B cell (primary cell): ENCODE measurements around the gene NREP. TPM values are rescaled to one million over a fixed set of nuclear protein-coding genes. Genes with fewer than 3 reads are reported as not detected.

Experiments
- ATAC-seq: fragments of 200-7000 bp; cut with Tn5 transposase; one replicate; pipeline ENCODE4 v1.10.0; 2021; ENCODE audit warnings: low read depth, mild to moderate bottlenecking, moderate number of reproducible peaks, moderate library complexity
- CTCF ChIA-PET: fragments of 350-600 bp; sonication (Branson Sonifier 250); formaldehyde crosslinking; loops from one replicate; lab custom pipeline; 2021; ENCODE audit warnings: antibody characterized with exemption, inconsistent platforms; lab: Charles Lee
- POLR2A ChIA-PET: fragments of 350-600 bp; sonication (Branson Sonifier 250); formaldehyde crosslinking; loops from one replicate; lab custom pipeline; 2021; ENCODE audit warnings: antibody characterized with exemption; lab: Charles Lee
- DNase-seq: peaks from one replicate; pipeline ENCODE4 v3.0.0; 2013
- H2AFZ ChIP-seq: 2 replicates; pipeline ENCODE4 v1.6.1; 2012; ENCODE audit warnings: mild to moderate bottlenecking, low read depth, low read length; ENCODE audit not compliant: insufficient read depth, poor library complexity, severe bottlenecking
- H3K27ac ChIP-seq, 2 donors: 1 replicate in 1 of 2; 2 replicates in 1 of 2; pipeline ENCODE4 v1.5.1; 2012 to 2013; ENCODE audit warnings: low read length in 2 of 2, mild to moderate bottlenecking in 2 of 2, moderate library complexity in 1 of 2
- H3K27me3 ChIP-seq, 4 experiments: fragments of 200-600 bp in 1 of 4; sonication (generic) in 1 of 4; replicated peaks in 1 of 4; 1 replicate in 2 of 4; 2 replicates in 2 of 4; pipeline versions ENCODE4 v1.6.1 to v1.7.0; 2013 to 2016; ENCODE audit warnings: low read length in 3 of 4, mild to moderate bottlenecking in 2 of 4, mixed read lengths in 1 of 4, moderate library complexity in 1 of 4; ENCODE audit not compliant: insufficient read depth in 4 of 4, control insufficient read depth in 3 of 4; ENCODE audit errors: control extremely low read depth in 1 of 4
- H3K36me3 ChIP-seq, 2 experiments: replicated peaks in 1 of 2; 1 replicate in 1 of 2; 2 replicates in 1 of 2; pipeline versions ENCODE4 v1.6.1 to v1.7.1; 2013; ENCODE audit warnings: low read length in 1 of 2; ENCODE audit not compliant: insufficient read depth in 2 of 2, control insufficient read depth in 1 of 2; ENCODE audit errors: control extremely low read depth in 1 of 2, extremely low read depth in 1 of 2
- H3K4me1 ChIP-seq, 2 donors: fragments of 200-600 bp in 1 of 2; sonication (generic) in 1 of 2; 1 replicate in 1 of 2; 2 replicates in 1 of 2; pipeline versions ENCODE4 v1.5.1 to v1.6.1; 2013 to 2017; ENCODE audit warnings: low read length in 2 of 2; ENCODE audit not compliant: control insufficient read depth in 2 of 2, insufficient read depth in 2 of 2
- H3K4me2 ChIP-seq: replicated peaks from 2 replicates; pipeline ENCODE3; 2012; ENCODE audit warnings: mild to moderate bottlenecking, low read depth, low read length; ENCODE audit not compliant: poor library complexity, severe bottlenecking
- H3K4me3 ChIP-seq, 5 experiments: fragments of 200-600 bp in 1 of 5; sonication (generic) in 1 of 5; 1 replicate in 3 of 5; 2 replicates in 2 of 5; pipeline versions ENCODE4 v1.5.1 to v1.7.0; 2011 to 2016; ENCODE audit warnings: low read length in 4 of 5, mild to moderate bottlenecking in 4 of 5, low read depth in 2 of 5, control low read depth in 1 of 5, moderate library complexity in 1 of 5; ENCODE audit not compliant: insufficient read depth in 1 of 5; ENCODE audit errors: control extremely low read depth in 1 of 5, extremely low read depth in 1 of 5
- H3K79me2 ChIP-seq: fragments of 200-600 bp; sonication (generic); one replicate; pipeline ENCODE4 v1.6.0; 2016; ENCODE audit warnings: low read length; ENCODE audit not compliant: control insufficient read depth, insufficient read depth
- H3K9ac ChIP-seq: fragments of 200-600 bp; sonication (generic); 2 replicates; pipeline ENCODE4 v1.6.1; 2017; ENCODE audit warnings: mild to moderate bottlenecking, low read length, moderate library complexity
- H3K9me3 ChIP-seq, 3 donors: one replicate each; pipeline versions ENCODE4 v1.6.1 to v1.7.1; 2013; ENCODE audit warnings: low read length in 2 of 3; ENCODE audit not compliant: control insufficient read depth in 2 of 3, insufficient read depth in 1 of 3; ENCODE audit errors: control extremely low read depth in 1 of 3
- H4K20me1 ChIP-seq: 2 replicates; pipeline ENCODE4 v1.6.0; 2012; ENCODE audit warnings: mild to moderate bottlenecking, low read length; ENCODE audit not compliant: insufficient read depth, control insufficient read depth, poor library complexity, severe bottlenecking
- H3K27ac Mint-ChIP-seq: one replicate; pipeline ENCODE4 v1.8.0; 2021; ENCODE audit warnings: mixed read lengths
- H3K27me3 Mint-ChIP-seq: one replicate; pipeline ENCODE4 v1.8.0; 2021; ENCODE audit warnings: mixed read lengths
- H3K4me1 Mint-ChIP-seq: one replicate; pipeline ENCODE4 v1.8.0; 2021; ENCODE audit warnings: mixed read lengths
- H3K4me3 Mint-ChIP-seq: one replicate; pipeline ENCODE4 v1.8.0; 2021; ENCODE audit warnings: mixed read lengths
- H3K9me3 Mint-ChIP-seq: one replicate; pipeline ENCODE4 v1.8.0; 2022; ENCODE audit warnings: mixed read lengths; ENCODE audit not compliant: insufficient read depth
- CTCF ChIP-seq: fragments of 200-600 bp; IDR thresholded peaks from one replicate; pipeline ENCODE4 v1.8.0; 2022; ENCODE audit warnings: antibody characterized with exemption, mild to moderate bottlenecking
- EZH2 ChIP-seq: IDR thresholded peaks from 2 replicates; pipeline ENCODE4 v1.6.1; 2012; ENCODE audit warnings: borderline replicate concordance, low read depth, mild to moderate bottlenecking, moderate library complexity, low read length; ENCODE audit not compliant: insufficient read depth, poor library complexity, severe bottlenecking
- WGBS: methylation state at CpG from one replicate; pipeline ENCODE4 v1.1.5; 2013; ENCODE audit warnings: missing lambda C conversion rate; ENCODE audit not compliant: insufficient coverage; 5-methylcytosine and 5-hydroxymethylcytosine counted together
- intact Hi-C: fragments of 100-400 bp; cut with micrococcal nuclease; formaldehyde crosslinking; loops from one replicate; pipeline ENCODE4 v1.10.0; 2022
- polyA plus RNA-seq: library from polyadenylated mRNA; depleted of rRNA; stranded (reverse); fragments of >200 nt; gene quantifications from 2 replicates; pipeline ENCODE4 v1.2.3, GENCODE V29; 2012
- total RNA-seq, 2 donors: library from RNA; stranded (reverse); fragments of 120-200 nt in 1 of 2; gene quantifications; 1 replicate in 1 of 2; 2 replicates in 1 of 2; pipeline versions ENCODE4 v1.2.3 to v1.2.4, GENCODE V29; 2013 to 2022

Gene NREP
- total and polyA plus RNA-seq, 2 donors (not counting 1 experiment from before 2014, with no cell fraction given), result 6.7 to 17.0 TPM

- no peak for ATAC-seq
- Histone ChIP-seq H3K9me3 (no peaks in the 10 kb centered on the region), H3K4me1 (no peaks in the 10 kb centered on the region), H3K4me3 (no peak overlapping the region), H3K27ac (no peak overlapping the region), H3K27me3 (no peaks in the 10 kb centered on the region), H3K79me2 (no peaks in the 10 kb centered on the region), H3K4me2 (no peak overlapping the region), H3K36me3 (no peaks in the 10 kb centered on the region), H3K9ac (no peak overlapping the region), H2AFZ (no peak overlapping the region), H4K20me1 (no peaks in the 10 kb centered on the region)
- 94% methylated on average over 3 of the region's 3 CpGs for WGBS
- Mint-ChIP-seq H3K4me3 (no peak overlapping the region), H3K27ac (no peak overlapping the region), H3K4me1 (no peaks in the 10 kb centered on the region), H3K27me3 (peaks cover 1% of the 10 kb centered on the region), H3K9me3 (peaks cover 2% of the 10 kb centered on the region)
- ChIA-PET CTCF (interaction anchor here (1.1 to 1.8 kb wide), 2 partner anchors 14 to 460 kb away, joined by 3 to 7 read pairs; no protein-coding TSS in a partner anchor), POLR2A (no interaction called here)
- intact Hi-C loops, result no loop called here
- DNase-seq, result peak; percentile 11
- TF ChIP-seq EZH2, result no peak
- TF ChIP-seq CTCF, result no peak
Measured at GRCh38 chr5:111685969-111686368, 71.0 kb downstream of the NREP start.

DNA sequence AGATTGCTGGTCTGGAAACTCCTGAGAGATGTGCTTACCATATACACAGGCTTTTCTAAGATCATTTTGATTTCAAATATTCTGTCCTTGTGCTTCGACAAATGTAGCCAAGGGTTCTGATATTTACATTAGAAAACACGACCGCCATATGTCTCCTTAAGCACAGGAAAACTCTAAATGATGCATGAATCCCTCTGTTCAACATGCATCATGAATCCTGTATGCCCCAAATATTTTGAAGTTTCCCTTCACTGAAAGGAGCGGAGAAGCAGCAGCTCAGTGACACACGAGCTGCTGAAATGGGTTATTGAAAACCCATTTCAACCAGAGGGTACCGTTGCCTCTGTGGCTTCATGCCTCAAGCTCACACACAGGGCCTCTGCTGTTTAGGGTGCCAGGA, 74.4 kb downstream of the NREP start:
- Histone ChIP-seq H3K9me3 (no peaks in the 10 kb centered on the region), H4K20me1 (no peaks in the 10 kb centered on the region), H3K4me1 (no peaks in the 10 kb centered on the region), H3K27me3 (no peaks in the 10 kb centered on the region), H3K9ac (no peak overlapping the region), H3K4me2 (no peak overlapping the region), H3K27ac (no peak overlapping the region), H3K4me3 (no peak overlapping the region), H2AFZ (no peak overlapping the region), H3K36me3 (no peaks in the 10 kb centered on the region), H3K79me2 (no peaks in the 10 kb centered on the region)
- Mint-ChIP-seq H3K9me3 (peaks cover 2% of the 10 kb centered on the region), H3K4me3 (no peak overlapping the region), H3K27me3 (peaks cover 9% of the 10 kb centered on the region), H3K27ac (no peak overlapping the region), H3K4me1 (no peaks in the 10 kb centered on the region)
- CTCF ChIA-PET, result no interaction called here
- WGBS, result 100% methylated on average over 6 of the region's 6 CpGs
- no peak for DNase-seq
- ATAC-seq, result no peak
- TF ChIP-seq EZH2, result no peak
- no peak for TF ChIP-seq CTCF
- POLR2A ChIA-PET, result no interaction called here
- intact Hi-C loops, result no loop called here
